GM18508 (cell line): ENCODE data around the gene RAX2.
"Not testable (repeated sequence)": the region's sequence is repeated elsewhere in the genome, so short reads cannot be mapped to it uniquely, and the experiment has no call there.

Experiments used
- ATAC-seq: cut with Tn5 transposase; IDR thresholded peaks from one replicate; pipeline ENCODE4 v1.9.1; 2021; ENCODE audit warnings: moderate number of reproducible peaks; ENCODE audit not compliant: insufficient read depth, unreplicated experiment

RAX2 gene

GRCh38 chr19:3771906-3772455 is at the start of gene RAX2:
Gene RAX2, minus strand, starts transcription at chr19:3772228. Its CDS starts 486 bp downstream, at chr19:3771742.
- ATAC-seq, result no peak

GRCh38 chr19:3821156-3821555 is 49.1 kb upstream of the RAX2 start:
- ATAC-seq, result no peak

GRCh38 chr19:3819989-3820388 is 48.0 kb upstream of the RAX2 start:
- ATAC-seq, result no peak

GRCh38 chr19:3818918-3819317 is 46.9 kb upstream of the RAX2 start:
- ATAC-seq, result no peak

GRCh38 chr19:3818466-3818865 is 46.4 kb upstream of the RAX2 start:
- ATAC-seq, result no peak

GRCh38 chr19:3817761-3818160 is 45.7 kb upstream of the RAX2 start:
- no peak for ATAC-seq

- no peak for ATAC-seq
Measured at GRCh38 chr19:3816566-3817218, 44.7 kb upstream of the RAX2 start.

- not testable (repeated sequence) for ATAC-seq
Measured at GRCh38 chr19:3816148-3816547, 44.1 kb upstream of the RAX2 start.

GRCh38 chr19:3814648-3815047 is 42.6 kb upstream of the RAX2 start:
- no peak for ATAC-seq

GRCh38 chr19:3813473-3814392 is 41.7 kb upstream of the RAX2 start:
- ATAC-seq, result no peak

- ATAC-seq, result no peak
Measured at GRCh38 chr19:3810708-3811355, 38.8 kb upstream of the RAX2 start.

- no peak for ATAC-seq
Measured at GRCh38 chr19:3809881-3810707, 38.1 kb upstream of the RAX2 start.

GRCh38 chr19:3808420-3809143 is 36.6 kb upstream of the RAX2 start:
- ATAC-seq, result no peak

- no peak for ATAC-seq
Measured at GRCh38 chr19:3807574-3808354, 35.7 kb upstream of the RAX2 start.

- ATAC-seq, result no peak
Measured at GRCh38 chr19:3807131-3807480, 35.1 kb upstream of the RAX2 start.

GRCh38 chr19:3805859-3806258 is 33.8 kb upstream of the RAX2 start:
- ATAC-seq, result no peak

- ATAC-seq, result no peak
Measured at GRCh38 chr19:3804429-3804828, 32.4 kb upstream of the RAX2 start.

- no peak for ATAC-seq
Measured at GRCh38 chr19:3803986-3804385, 32.0 kb upstream of the RAX2 start.
